B cell (primary cell): ENCODE data around the gene SHISA8.

Experiments used
- CTCF ChIP-seq: fragments of 200-600 bp; IDR thresholded peaks from one replicate; pipeline ENCODE4 v1.8.0; 2022; ENCODE audit warnings: antibody characterized with exemption, mild to moderate bottlenecking
- EZH2 ChIP-seq: IDR thresholded peaks from 2 replicates; pipeline ENCODE4 v1.6.1; 2012; ENCODE audit warnings: borderline replicate concordance, low read depth, mild to moderate bottlenecking, moderate library complexity, low read length; ENCODE audit not compliant: insufficient read depth, poor library complexity, severe bottlenecking

- no peak for TF ChIP-seq EZH2
- TF ChIP-seq CTCF: no peak
Measured at GRCh38 chr22:41935509-41935908, 20.6 kb upstream of the SHISA8 start.
